H9 (cell line): ENCODE results near the gene BRCA1. TPM values are rescaled to one million over a fixed set of nuclear protein-coding genes. Genes with fewer than 3 reads are reported as not detected.
A peak's percentile ranks its signal among the peaks of the same experiment; 100 is the strongest.

Experiments
- DNase-seq: peaks from one replicate; pipeline ENCODE4 v3.0.0-alpha.2; 2017
- H2AFZ ChIP-seq: one replicate; pipeline ENCODE4 v1.6.1; 2013; ENCODE audit warnings: mild to moderate bottlenecking, low read length, control low read depth, moderate library complexity
- H2AK5ac ChIP-seq: 2 replicates; pipeline ENCODE4 v1.6.1; 2013; ENCODE audit warnings: low read length, control low read depth, mixed read lengths; ENCODE audit not compliant: insufficient read length
- H2BK120ac ChIP-seq: one replicate; pipeline ENCODE4 v1.6.1; 2013; ENCODE audit warnings: low read depth, mild to moderate bottlenecking, low read length, control low read depth, inconsistent platforms; ENCODE audit not compliant: poor library complexity, severe bottlenecking
- H2BK12ac ChIP-seq: 2 replicates; pipeline ENCODE4 v1.6.1; 2013; ENCODE audit warnings: low read length, control low read depth, mixed read lengths, low read depth; ENCODE audit not compliant: insufficient read length
- H2BK15ac ChIP-seq: 2 replicates; pipeline ENCODE4 v1.6.1; 2013; ENCODE audit warnings: low read depth, low read length, control low read depth
- H2BK20ac ChIP-seq: one replicate; pipeline ENCODE4 v1.6.1; 2013; ENCODE audit warnings: low read depth, mild to moderate bottlenecking, low read length, control low read depth, inconsistent platforms; ENCODE audit not compliant: poor library complexity, severe bottlenecking
- H2BK5ac ChIP-seq: 2 replicates; pipeline ENCODE4 v1.6.1; 2013; ENCODE audit warnings: low read length, control low read depth, mixed read lengths; ENCODE audit not compliant: insufficient read length
- H3K14ac ChIP-seq: 2 replicates; pipeline ENCODE4 v1.6.1; 2013; ENCODE audit warnings: low read length, control low read depth; ENCODE audit not compliant: insufficient read depth
- H3K18ac ChIP-seq: 2 replicates; pipeline ENCODE4 v1.6.1; 2013; ENCODE audit warnings: low read depth, mild to moderate bottlenecking, mixed read lengths, low read length, control low read depth; ENCODE audit not compliant: insufficient read length
- H3K23ac ChIP-seq: 2 replicates; pipeline ENCODE4 v1.6.1; 2013; ENCODE audit warnings: low read length, control low read depth, mixed read lengths, low read depth; ENCODE audit not compliant: insufficient read length
- H3K23me2 ChIP-seq: 2 replicates; pipeline ENCODE4 v1.6.1; 2013; ENCODE audit warnings: low read depth, mild to moderate bottlenecking, mixed read lengths, low read length, control low read depth; ENCODE audit not compliant: insufficient read length, poor library complexity, severe bottlenecking
- H3K27ac ChIP-seq: 2 replicates; pipeline ENCODE4 v1.5.1; 2013; ENCODE audit warnings: low read length, control low read depth, mixed read lengths, low read depth; ENCODE audit not compliant: insufficient read length
- H3K27me3 ChIP-seq: 2 replicates; pipeline ENCODE4 v1.6.1; 2013; ENCODE audit warnings: low read length, control low read depth, inconsistent platforms; ENCODE audit not compliant: insufficient read depth
- H3K4ac ChIP-seq: 2 replicates; pipeline ENCODE4 v1.6.1; 2013; ENCODE audit warnings: low read depth, mild to moderate bottlenecking, control low read depth, inconsistent platforms, low read length, moderate library complexity
- H3K4me1 ChIP-seq: 2 replicates; pipeline ENCODE4 v1.6.1; 2013; ENCODE audit warnings: low read length, control low read depth, inconsistent platforms; ENCODE audit not compliant: insufficient read depth
- H3K4me2 ChIP-seq: 2 replicates; pipeline ENCODE4 v1.6.1; 2013; ENCODE audit warnings: low read length, control low read depth, mixed read lengths; ENCODE audit not compliant: insufficient read length, insufficient read depth
- H3K56ac ChIP-seq: 2 replicates; pipeline ENCODE4 v1.6.1; 2013; ENCODE audit warnings: low read depth, mild to moderate bottlenecking, mixed read lengths, low read length, control low read depth; ENCODE audit not compliant: insufficient read length
- H3K79me1 ChIP-seq: 2 replicates; pipeline ENCODE4 v1.6.1; 2013; ENCODE audit warnings: low read depth, mild to moderate bottlenecking, moderate library complexity, low read length, control low read depth, inconsistent platforms; ENCODE audit not compliant: insufficient read depth, poor library complexity, severe bottlenecking
- H3K79me2 ChIP-seq: 2 replicates; pipeline ENCODE4 v1.6.1; 2013; ENCODE audit warnings: low read length, control low read depth, inconsistent platforms; ENCODE audit not compliant: insufficient read depth
- H3K9ac ChIP-seq: 2 replicates; pipeline ENCODE4 v1.6.1; 2013; ENCODE audit warnings: low read length, control low read depth, mixed read lengths; ENCODE audit not compliant: insufficient read length; ENCODE audit errors: extremely low read depth
- H3K9me3 ChIP-seq: one replicate; pipeline ENCODE4 v1.6.1; 2013; ENCODE audit warnings: low read depth, low read length, inconsistent platforms; ENCODE audit not compliant: control insufficient read depth
- H3T11ph ChIP-seq: one replicate; pipeline ENCODE4 v1.6.1; 2013; ENCODE audit warnings: mild to moderate bottlenecking, low read length, control low read depth, inconsistent platforms
- H4K20me1 ChIP-seq: one replicate; pipeline ENCODE4 v1.6.1; 2013; ENCODE audit not compliant: control insufficient read depth, insufficient read length, insufficient read depth
- H4K5ac ChIP-seq: 2 replicates; pipeline ENCODE4 v1.6.1; 2013; ENCODE audit warnings: low read depth, mild to moderate bottlenecking, mixed read lengths, low read length, control low read depth; ENCODE audit not compliant: insufficient read length
- H4K8ac ChIP-seq: replicated peaks from 2 replicates; pipeline ENCODE4 v1.6.1; 2013; ENCODE audit warnings: low read length, control low read depth, mixed read lengths, low read depth; ENCODE audit not compliant: insufficient read length
- H4K91ac ChIP-seq: 2 replicates; pipeline ENCODE4 v1.6.1; 2013; ENCODE audit warnings: low read depth, mild to moderate bottlenecking, moderate library complexity, mixed read lengths, low read length, control low read depth; ENCODE audit not compliant: insufficient read length
- H3K27ac Mint-ChIP-seq, 3 experiments: 2 replicates in 2 of 3; 3 replicates in 1 of 3; pipeline ENCODE4 v1.8.0; 2020 to 2021; ENCODE audit warnings: mixed read lengths in 3 of 3, mild to moderate bottlenecking in 1 of 3, moderate library complexity in 1 of 3
- H3K27me3 Mint-ChIP-seq: 2 replicates; pipeline ENCODE4 v1.8.0; 2021; ENCODE audit warnings: low read depth, mild to moderate bottlenecking, moderate library complexity, mixed read lengths
- H3K36me3 Mint-ChIP-seq, 3 experiments: 2 replicates in 2 of 3; 3 replicates in 1 of 3; pipeline ENCODE4 v1.8.0; 2020 to 2021; ENCODE audit warnings: low read depth in 3 of 3, mixed read lengths in 3 of 3; ENCODE audit not compliant: insufficient read depth in 1 of 3
- H3K4me1 Mint-ChIP-seq, 2 experiments: 2 replicates each; pipeline ENCODE4 v1.8.0; 2020; ENCODE audit warnings: mixed read lengths in 2 of 2
- H3K4me3 Mint-ChIP-seq, 2 experiments: 2 replicates in 1 of 2; 3 replicates in 1 of 2; pipeline ENCODE4 v1.8.0; 2020 to 2021; ENCODE audit warnings: mild to moderate bottlenecking in 2 of 2, mixed read lengths in 2 of 2, moderate library complexity in 1 of 2
- H3K9me3 Mint-ChIP-seq, 2 experiments: 2 replicates in 1 of 2; 3 replicates in 1 of 2; pipeline ENCODE4 v1.8.0; 2020; ENCODE audit warnings: mild to moderate bottlenecking in 2 of 2, mixed read lengths in 2 of 2, moderate library complexity in 1 of 2
- CTCF ChIP-seq: fragments of 200-600 bp; sonication (generic); conservative IDR thresholded peaks from 3 replicates; pipeline ENCODE4 v1.8.0; 2021; ENCODE audit warnings: antibody characterized with exemption, mild to moderate bottlenecking
- WGBS: extraction: QIAGEN DNeasy Blood & Tissue Kit; methylation state at CpG from one replicate; pipeline ENCODE4 v1.1.7; 2013; ENCODE audit warnings: missing lambda C conversion rate, low lambda C conversion rate, mixed read lengths; ENCODE audit not compliant: insufficient read length; ENCODE audit errors: extremely low coverage; 5-methylcytosine and 5-hydroxymethylcytosine counted together
- total RNA-seq: library from RNA; stranded (reverse); gene quantifications from 2 replicates; pipeline ENCODE4 v1.2.1, GENCODE V29; 2021

The BRCA1 gene
- total RNA-seq, 1 experiment from 2014 or later, result 32.3 TPM

- Histone ChIP-seq H3K9ac (no peak overlapping the region), H3K79me2 (no peaks in the 10 kb centered on the region; the same call in 1 of the 2 replicates), H2AK5ac (no peak overlapping the region), H2BK20ac (no peak overlapping the region), H2BK5ac (no peak overlapping the region), H3K56ac (no peak overlapping the region), H2BK120ac (no peak overlapping the region), H4K8ac (no peak overlapping the region), H4K20me1 (no peaks in the 10 kb centered on the region), H3K27me3 (no peaks in the 10 kb centered on the region), H3K79me1 (no peaks in the 10 kb centered on the region), H3K4me2 (peak overlapping the region; percentile 25), H2BK15ac (no peak overlapping the region), H2AFZ (no peak overlapping the region), H4K5ac (no peak overlapping the region), H4K91ac (no peak overlapping the region), H3K9me3 (no peaks in the 10 kb centered on the region), H2BK12ac (no peak overlapping the region), H3K14ac (no peak overlapping the region), H3K23me2 (peaks cover 5% of the 10 kb centered on the region), H3K18ac (no peak overlapping the region), H3K4ac (no peak overlapping the region), H3K27ac (no peak overlapping the region), H3T11ph (no peak overlapping the region), H3K4me1 (peaks cover 3% of the 10 kb centered on the region), H3K23ac (no peak overlapping the region)
- H3K27me3 Mint-ChIP-seq, result no peaks in the 10 kb centered on the region
- peaks cover 27 to 49% of the 10 kb centered on the region in 2 experiments for H3K4me1 Mint-ChIP-seq
- no peak for DNase-seq
- peak overlapping the region; percentile 34 to 79 (median 34); a peak in 5 of 7 replicates for H3K27ac Mint-ChIP-seq
- no peak for TF ChIP-seq CTCF
- WGBS, result no CpG with 5 or more reads among the region's 7 CpGs
- H3K4me3 Mint-ChIP-seq, result peak overlapping the region; percentile 97 to 98; a peak in 4 of 5 replicates
- H3K9me3 Mint-ChIP-seq, result no peaks in the 10 kb centered on the region
- H3K36me3 Mint-ChIP-seq, result peaks cover 11 to 47% (median 45%) of the 10 kb centered on the region in 3 experiments; a peak in 6 of 7 replicates
Measured at GRCh38 chr17:43019418-43019817, 105.7 kb downstream of the BRCA1 start.
